Kidney epithelial cell (primary cell): Measurements from ENCODE around the gene TM2D3. TPM values are rescaled to one million over a fixed set of nuclear protein-coding genes. Genes with fewer than 3 reads are reported as not detected.

ENCODE experiments used
- DNase-seq: peaks from one replicate; pipeline ENCODE4 v3.0.0-alpha.2; 2010; ENCODE audit warnings: low read depth
- H3K27me3 ChIP-seq: 2 replicates; pipeline ENCODE4 v1.6.0; 2011; ENCODE audit warnings: low read length; ENCODE audit not compliant: control insufficient read depth, insufficient read depth
- H3K36me3 ChIP-seq: 2 replicates; pipeline ENCODE4 v1.5.1; 2011; ENCODE audit warnings: low read length; ENCODE audit not compliant: control insufficient read depth, insufficient read depth
- H3K4me3 ChIP-seq: 2 replicates; pipeline ENCODE4 v1.5.1; 2011; ENCODE audit warnings: low read depth, mild to moderate bottlenecking, control low read depth, low read length
- total RNA-seq: library from RNA; depleted of rRNA; stranded (reverse); fragments of >200 nt; gene quantifications from 2 replicates; pipeline ENCODE4 v1.2.3, GENCODE V29; 2015
- TF ChIP-seq, protein P1 (sequence below): IDR thresholded peaks from 2 replicates; pipeline ENCODE4 v1.5.1; 2011; ENCODE audit warnings: mild to moderate bottlenecking, moderate library complexity, low read length, control low read depth, inconsistent platforms; ENCODE audit not compliant: insufficient read depth, poor library complexity, severe bottlenecking

The TM2D3 gene
- total RNA-seq, 1 donor from 2014 or later: 30.0 TPM

DNA sequence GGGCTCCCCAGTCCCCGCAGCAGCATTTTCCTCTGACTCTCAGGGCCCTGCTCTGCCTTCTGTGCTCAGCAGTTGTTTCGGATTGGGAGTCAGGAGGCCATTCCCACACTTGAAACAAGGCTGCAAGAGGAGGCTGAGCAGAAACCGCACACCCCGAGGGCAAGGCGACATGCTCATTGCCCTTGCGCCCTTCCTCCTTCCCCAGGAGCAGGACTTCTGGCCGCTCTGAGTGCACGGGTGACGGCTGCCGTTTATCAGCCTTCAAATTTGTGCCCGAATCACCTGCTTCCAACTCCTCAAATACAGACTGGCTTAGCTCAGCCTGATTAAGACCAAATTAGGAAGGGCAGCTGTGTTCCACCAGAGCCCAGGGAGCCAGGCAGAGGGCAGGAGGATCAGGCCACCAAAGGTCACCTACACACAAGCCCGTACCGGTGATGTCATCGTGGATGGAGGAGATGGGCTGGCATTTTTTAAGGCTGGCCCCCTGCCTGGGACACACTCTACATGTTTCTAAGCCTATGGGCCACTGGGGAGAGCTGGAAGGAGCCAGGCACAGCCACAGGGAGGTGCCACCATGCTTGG lies 38.1 kb downstream of the TM2D3 start:
- Histone ChIP-seq H3K27me3 (peaks cover 10% of the 10 kb centered on the region), H3K4me3 (no peak overlapping the region), H3K36me3 (no peaks in the 10 kb centered on the region)
- no peak for DNase-seq
- TF ChIP-seq, protein P1, sequence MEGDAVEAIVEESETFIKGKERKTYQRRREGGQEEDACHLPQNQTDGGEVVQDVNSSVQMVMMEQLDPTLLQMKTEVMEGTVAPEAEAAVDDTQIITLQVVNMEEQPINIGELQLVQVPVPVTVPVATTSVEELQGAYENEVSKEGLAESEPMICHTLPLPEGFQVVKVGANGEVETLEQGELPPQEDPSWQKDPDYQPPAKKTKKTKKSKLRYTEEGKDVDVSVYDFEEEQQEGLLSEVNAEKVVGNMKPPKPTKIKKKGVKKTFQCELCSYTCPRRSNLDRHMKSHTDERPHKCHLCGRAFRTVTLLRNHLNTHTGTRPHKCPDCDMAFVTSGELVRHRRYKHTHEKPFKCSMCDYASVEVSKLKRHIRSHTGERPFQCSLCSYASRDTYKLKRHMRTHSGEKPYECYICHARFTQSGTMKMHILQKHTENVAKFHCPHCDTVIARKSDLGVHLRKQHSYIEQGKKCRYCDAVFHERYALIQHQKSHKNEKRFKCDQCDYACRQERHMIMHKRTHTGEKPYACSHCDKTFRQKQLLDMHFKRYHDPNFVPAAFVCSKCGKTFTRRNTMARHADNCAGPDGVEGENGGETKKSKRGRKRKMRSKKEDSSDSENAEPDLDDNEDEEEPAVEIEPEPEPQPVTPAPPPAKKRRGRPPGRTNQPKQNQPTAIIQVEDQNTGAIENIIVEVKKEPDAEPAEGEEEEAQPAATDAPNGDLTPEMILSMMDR: no peak

DNA sequence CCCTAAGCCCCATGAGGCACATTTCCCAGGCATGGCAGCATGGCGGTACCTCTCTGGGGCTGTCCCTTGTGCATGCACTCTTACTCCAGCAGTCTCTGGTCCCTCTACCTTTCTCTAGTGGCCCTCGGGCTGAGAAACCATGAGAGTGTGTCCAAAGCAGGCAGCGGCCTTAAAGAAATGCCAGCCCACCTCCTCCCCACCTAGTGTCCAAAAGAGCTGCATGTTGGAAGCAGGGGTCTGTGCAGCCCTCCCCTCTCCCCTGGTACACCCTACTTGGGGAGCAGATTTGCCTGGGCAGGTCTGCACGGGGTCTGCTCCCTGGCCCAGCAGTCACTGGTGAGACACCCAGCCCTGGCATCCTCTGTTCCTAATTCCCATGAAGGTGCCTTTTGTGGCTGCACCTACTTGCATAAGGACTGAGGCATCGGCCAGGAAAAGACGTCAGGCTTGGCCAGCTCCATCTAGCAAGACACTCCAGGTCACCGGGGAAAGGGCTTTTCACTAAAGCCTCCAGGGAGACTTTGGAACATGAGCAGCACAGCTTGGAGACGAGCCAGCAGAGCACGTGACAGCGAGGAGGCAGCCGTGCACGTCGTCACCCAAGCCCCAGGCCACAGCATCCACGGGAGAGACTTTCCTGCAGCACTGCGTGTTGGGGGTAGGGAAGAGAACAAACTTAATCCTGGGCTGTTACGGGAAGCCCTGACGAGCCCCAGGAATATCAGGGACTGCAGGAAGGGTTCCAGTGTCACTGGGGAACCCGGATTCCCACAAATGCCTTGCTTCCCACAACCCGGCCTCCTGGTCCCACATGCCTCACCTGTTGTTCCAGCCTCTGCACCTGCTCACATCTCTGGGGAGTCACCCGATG lies 38.8 kb downstream of the TM2D3 start:
- Histone ChIP-seq H3K36me3 (no peaks in the 10 kb centered on the region), H3K27me3 (peaks cover 10% of the 10 kb centered on the region), H3K4me3 (no peak overlapping the region)
- no peak for DNase-seq
- TF ChIP-seq, protein P1: no peak

DNA sequence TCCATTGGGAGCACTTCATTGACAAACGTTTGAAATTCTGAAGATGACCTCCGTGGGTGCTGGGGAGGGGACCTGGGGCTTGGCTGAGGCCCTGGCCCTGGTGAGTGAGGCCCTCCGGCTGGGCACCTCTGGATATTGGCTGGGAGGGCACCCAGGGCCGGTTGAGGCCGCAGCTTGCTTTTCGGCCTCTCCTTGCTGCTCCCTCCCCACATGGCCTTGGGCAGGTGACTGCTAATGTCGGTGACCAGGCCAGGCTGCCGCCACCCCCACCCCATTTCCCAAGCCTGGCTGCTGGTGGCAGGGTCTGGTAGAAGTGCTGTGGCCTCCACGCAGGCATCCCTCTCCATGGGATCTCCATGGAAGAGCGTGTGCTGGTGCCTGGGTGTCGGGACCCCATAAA lies 39.5 kb downstream of the TM2D3 start:
- no peak for DNase-seq
- no peak overlapping the region for H3K4me3 ChIP-seq
- no peaks in the 10 kb centered on the region for H3K36me3 ChIP-seq
- TF ChIP-seq, protein P1: no peak
- H3K27me3 ChIP-seq: peaks cover 10% of the 10 kb centered on the region

DNA sequence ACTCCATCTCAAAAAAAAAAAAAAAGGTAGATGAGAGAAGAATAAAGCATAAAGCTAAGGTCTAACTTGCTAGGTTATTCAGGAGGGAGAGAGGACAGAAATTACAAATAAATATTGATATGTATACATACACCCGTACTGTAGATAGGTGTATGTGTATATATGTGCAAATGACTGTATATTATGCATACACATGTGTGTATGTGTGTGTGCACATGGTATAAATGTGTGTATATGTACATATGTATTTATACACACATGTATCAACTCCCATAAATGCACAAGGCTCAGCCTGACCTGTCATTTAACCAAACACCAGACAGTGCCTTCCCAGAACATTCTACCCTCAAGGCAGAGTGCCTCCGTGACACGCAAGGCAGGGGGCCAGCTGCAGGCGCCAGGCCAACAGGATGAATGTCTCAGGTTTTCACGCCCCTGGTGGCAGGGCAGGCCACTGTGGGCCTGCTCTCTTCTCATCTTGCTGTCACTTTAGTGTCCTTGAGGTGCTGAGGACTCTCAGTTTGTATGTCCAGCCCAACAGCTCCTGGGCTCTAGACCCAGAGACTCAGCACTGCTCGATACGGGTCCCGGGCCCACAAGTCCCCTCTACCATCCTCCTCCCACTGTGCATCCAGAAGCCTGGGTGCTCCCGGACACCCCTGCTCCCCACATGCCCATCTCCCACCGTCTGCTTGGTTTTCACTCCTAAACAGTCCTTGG lies 40.4 kb downstream of the TM2D3 start:
- TF ChIP-seq, protein P1: no peak
- H3K36me3 ChIP-seq: no peaks in the 10 kb centered on the region
- DNase-seq: no peak

DNA sequence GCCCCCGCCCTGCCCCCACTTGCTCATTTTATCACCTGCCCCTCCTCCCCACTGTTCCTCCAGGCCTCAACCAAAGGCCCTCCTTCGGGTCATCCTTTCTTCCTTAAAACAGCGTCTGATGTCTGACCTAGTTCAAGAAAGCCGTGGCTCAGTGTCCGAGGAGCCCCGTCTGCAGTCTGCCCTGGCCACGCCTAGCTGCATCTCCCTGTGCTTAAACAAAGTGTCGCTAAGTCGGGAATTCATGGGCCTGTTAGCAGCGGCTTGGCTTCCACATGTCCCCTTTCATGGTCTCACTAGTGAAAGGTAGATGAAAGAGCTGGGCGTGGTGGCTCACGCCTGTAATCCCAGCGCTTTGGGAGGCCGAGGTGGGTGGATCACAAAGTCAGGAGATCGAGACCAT lies 41.2 kb downstream of the TM2D3 start:
- no peaks in the 10 kb centered on the region for H3K36me3 ChIP-seq
- H3K4me3 ChIP-seq: no peak overlapping the region
- TF ChIP-seq, protein P1: no peak
- DNase-seq: no peak
- peaks cover 10% of the 10 kb centered on the region for H3K27me3 ChIP-seq

More for the DNA sequence above, 40.4 kb downstream of the TM2D3 start:
- H3K27me3 ChIP-seq: peaks cover 10% of the 10 kb centered on the region
- no peak overlapping the region for H3K4me3 ChIP-seq
